HG02588 (cell line): ENCODE results near the gene CLCN7.
A peak's percentile ranks its signal among the peaks of the same experiment; 100 is the strongest.

Source experiments
- ATAC-seq: cut with Tn5 transposase; IDR thresholded peaks from one replicate; pipeline ENCODE4 v1.9.1; 2021; ENCODE audit warnings: mild to moderate bottlenecking, moderate library complexity; ENCODE audit not compliant: unreplicated experiment

The CLCN7 gene

GRCh38 chr16:1407753-1408152 is 67.1 kb downstream of the CLCN7 start:
- ATAC-seq = peak; percentile 11

GRCh38 chr16:1403733-1404132 is 71.1 kb downstream of the CLCN7 start:
- no peak for ATAC-seq

- ATAC-seq = no peak
Measured at GRCh38 chr16:1403036-1403435, 71.8 kb downstream of the CLCN7 start.

GRCh38 chr16:1401758-1402154 is 73.1 kb downstream of the CLCN7 start:
- no peak for ATAC-seq

- ATAC-seq = no peak
Measured at GRCh38 chr16:1401061-1401757, 73.6 kb downstream of the CLCN7 start.

GRCh38 chr16:1398826-1399581 is 75.8 kb downstream of the CLCN7 start:
- no peak for ATAC-seq

- ATAC-seq = no peak
Measured at GRCh38 chr16:1398351-1398750, 76.5 kb downstream of the CLCN7 start.

GRCh38 chr16:1397779-1398178 is 77.0 kb downstream of the CLCN7 start:
- ATAC-seq = no peak

- no peak for ATAC-seq
Measured at GRCh38 chr16:1395444-1396031, 79.3 kb downstream of the CLCN7 start.
